HepG2 (cell line): ENCODE results near the gene ARL8A. TPM values are rescaled to one million over a fixed set of nuclear protein-coding genes. Genes with fewer than 3 reads are reported as not detected.

Experiments
- DRAP1 ChIP-seq: IDR thresholded peaks from 2 replicates; pipeline ENCODE4 v1.6.1; 2016; ENCODE audit warnings: missing genetic modification reagents, missing compliant biosample characterization
- GABPA ChIP-seq, 2 experiments: IDR thresholded peaks; 2 replicates each; pipeline ENCODE4 v1.6.1; 2011 to 2016; ENCODE audit warnings: low read depth in 2 of 2, low read length in 1 of 2, missing biosample characterization in 1 of 2, missing genetic modification characterization in 1 of 2
- MXD4 ChIP-seq: IDR thresholded peaks from 2 replicates; pipeline ENCODE4 v1.6.1; 2016; ENCODE audit warnings: mild to moderate bottlenecking, missing biosample characterization, missing genetic modification reagents
- REXO4 ChIP-seq: sonication (generic); formaldehyde crosslinking; IDR thresholded peaks from 2 replicates; pipeline ENCODE4 v1.8.0; 2022; ENCODE audit warnings: missing genetic modification reagents, mild to moderate bottlenecking, borderline replicate concordance
- TBP ChIP-seq: sonication (generic); formaldehyde crosslinking; IDR thresholded peaks from 2 replicates; pipeline ENCODE4 v1.5.0; 2020; ENCODE audit warnings: missing genetic modification reagents
- TGIF2 ChIP-seq: IDR thresholded peaks from 2 replicates; pipeline ENCODE4 v1.6.1; 2016; ENCODE audit warnings: control low read depth, missing compliant biosample characterization
- ZFP91 ChIP-seq: sonication (generic); formaldehyde crosslinking; IDR thresholded peaks from 2 replicates; pipeline ENCODE4 v1.9.0; 2022; ENCODE audit warnings: missing genetic modification reagents, mild to moderate bottlenecking, borderline replicate concordance
- polyA plus RNA-seq, 8 experiments: library from polyadenylated mRNA; depleted of rRNA in 3 of 8; stranded (reverse) in 7 of 8; unstranded in 1 of 8; fragments of >200 nt; fragmentation: Illumina TruSeq in 4 of 8; extraction: Trizol in 4 of 8; gene quantifications; 2 replicates each; pipeline versions ENCODE4 v1.2.1 to v1.2.3, GENCODE V29; 2011 to 2016; ENCODE audit warnings: low read depth in 4 of 8, missing spikeins in 1 of 8, mixed read lengths in 1 of 8; ENCODE audit not compliant: insufficient read depth in 1 of 8
- total RNA-seq, 5 experiments: library from RNA; depleted of rRNA; stranded (reverse); fragments of >200 nt; fragmentation: Illumina TruSeq; extraction: Trizol; gene quantifications; 2 replicates each; pipeline ENCODE4 v1.2.3, GENCODE V29; 2016; ENCODE audit warnings: low read depth in 1 of 5
- TF ChIP-seq, protein P1 (sequence below): sonication (generic); formaldehyde crosslinking; IDR thresholded peaks from one replicate; pipeline ENCODE4 v1.5.1; 2020; ENCODE audit warnings: mild to moderate bottlenecking, missing genetic modification reagents; ENCODE audit errors: not compliant biosample characterization

ARL8A gene
- total and polyA plus RNA-seq, 2 of the 13 experiments (the other 11 are each of a cell fraction or from before 2014, with no cell fraction given) = 2.7 to 23.4 TPM

- TF ChIP-seq, protein P1, sequence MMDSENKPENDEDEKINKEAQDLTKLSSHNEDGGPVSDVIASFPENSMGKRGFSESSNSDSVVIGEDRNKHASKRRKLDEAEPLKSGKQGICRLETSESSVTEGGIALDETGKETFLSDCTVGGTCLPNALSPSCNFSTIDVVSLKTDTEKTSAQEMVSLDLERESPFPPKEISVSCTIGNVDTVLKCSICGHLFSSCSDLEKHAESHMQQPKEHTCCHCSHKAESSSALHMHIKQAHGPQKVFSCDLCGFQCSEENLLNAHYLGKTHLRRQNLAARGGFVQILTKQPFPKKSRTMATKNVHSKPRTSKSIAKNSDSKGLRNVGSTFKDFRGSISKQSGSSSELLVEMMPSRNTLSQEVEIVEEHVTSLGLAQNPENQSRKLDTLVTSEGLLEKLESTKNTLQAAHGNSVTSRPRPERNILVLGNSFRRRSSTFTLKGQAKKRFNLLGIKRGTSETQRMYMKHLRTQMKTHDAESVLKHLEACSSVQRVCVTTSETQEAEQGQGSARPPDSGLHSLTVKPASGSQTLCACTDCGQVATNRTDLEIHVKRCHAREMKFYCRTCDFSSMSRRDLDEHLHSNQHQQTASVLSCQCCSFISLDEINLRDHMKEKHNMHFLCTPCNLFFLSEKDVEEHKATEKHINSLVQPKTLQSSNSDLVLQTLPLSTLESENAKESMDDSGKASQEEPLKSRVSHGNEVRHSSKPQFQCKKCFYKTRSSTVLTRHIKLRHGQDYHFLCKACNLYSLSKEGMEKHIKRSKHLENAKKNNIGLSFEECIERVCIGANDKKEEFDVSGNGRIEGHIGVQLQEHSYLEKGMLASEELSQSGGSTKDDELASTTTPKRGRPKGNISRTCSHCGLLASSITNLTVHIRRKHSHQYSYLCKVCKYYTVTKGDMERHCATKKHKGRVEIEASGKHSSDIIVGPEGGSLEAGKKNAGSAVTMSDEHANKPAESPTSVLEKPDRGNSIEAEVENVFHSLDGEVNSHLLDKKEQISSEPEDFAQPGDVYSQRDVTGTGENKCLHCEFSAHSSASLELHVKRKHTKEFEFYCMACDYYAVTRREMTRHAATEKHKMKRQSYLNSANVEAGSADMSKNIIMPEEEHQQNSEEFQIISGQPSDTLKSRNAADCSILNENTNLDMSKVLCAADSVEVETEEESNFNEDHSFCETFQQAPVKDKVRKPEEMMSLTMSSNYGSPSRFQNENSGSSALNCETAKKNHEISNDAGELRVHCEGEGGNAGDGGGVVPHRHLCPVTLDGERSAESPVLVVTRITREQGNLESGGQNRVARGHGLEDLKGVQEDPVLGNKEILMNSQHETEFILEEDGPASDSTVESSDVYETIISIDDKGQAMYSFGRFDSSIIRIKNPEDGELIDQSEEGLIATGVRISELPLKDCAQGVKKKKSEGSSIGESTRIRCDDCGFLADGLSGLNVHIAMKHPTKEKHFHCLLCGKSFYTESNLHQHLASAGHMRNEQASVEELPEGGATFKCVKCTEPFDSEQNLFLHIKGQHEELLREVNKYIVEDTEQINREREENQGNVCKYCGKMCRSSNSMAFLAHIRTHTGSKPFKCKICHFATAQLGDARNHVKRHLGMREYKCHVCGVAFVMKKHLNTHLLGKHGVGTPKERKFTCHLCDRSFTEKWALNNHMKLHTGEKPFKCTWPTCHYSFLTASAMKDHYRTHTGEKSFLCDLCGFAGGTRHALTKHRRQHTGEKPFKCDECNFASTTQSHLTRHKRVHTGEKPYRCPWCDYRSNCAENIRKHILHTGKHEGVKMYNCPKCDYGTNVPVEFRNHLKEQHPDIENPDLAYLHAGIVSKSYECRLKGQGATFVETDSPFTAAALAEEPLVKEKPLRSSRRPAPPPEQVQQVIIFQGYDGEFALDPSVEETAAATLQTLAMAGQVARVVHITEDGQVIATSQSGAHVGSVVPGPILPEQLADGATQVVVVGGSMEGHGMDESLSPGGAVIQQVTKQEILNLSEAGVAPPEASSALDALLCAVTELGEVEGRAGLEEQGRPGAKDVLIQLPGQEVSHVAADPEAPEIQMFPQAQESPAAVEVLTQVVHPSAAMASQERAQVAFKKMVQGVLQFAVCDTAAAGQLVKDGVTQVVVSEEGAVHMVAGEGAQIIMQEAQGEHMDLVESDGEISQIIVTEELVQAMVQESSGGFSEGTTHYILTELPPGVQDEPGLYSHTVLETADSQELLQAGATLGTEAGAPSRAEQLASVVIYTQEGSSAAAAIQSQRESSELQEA (CRISPR knock-in tag) = no peak
- no peak for TF ChIP-seq REXO4 (CRISPR knock-in tag)
- TF ChIP-seq GABPA (IDR thresholded peaks at IDR 0.05; ENCODE audit: low read depth, low read length) = no peak
- no peak for TF ChIP-seq GABPA (CRISPR knock-in tag; IDR thresholded peaks at IDR 0.05; ENCODE audit: low read depth)
- TF ChIP-seq MXD4 (CRISPR knock-in tag) = no peak
- TF ChIP-seq TBP = no peak
- no peak for TF ChIP-seq DRAP1 (CRISPR knock-in tag)
- no peak for TF ChIP-seq ZFP91
- no peak for TF ChIP-seq TGIF2 (CRISPR knock-in tag)
Measured at GRCh38 chr1:202162047-202162417, 17.5 kb upstream of the ARL8A start (continued).
